GM10266 (cell line): Measurements from ENCODE around the gene FAM98C.

ENCODE experiments used
- DNase-seq: peaks from one replicate; pipeline ENCODE4 v3.0.0; 2012; ENCODE audit errors: extremely low spot score
- TF ChIP-seq, protein P1 (sequence below): IDR thresholded peaks from 2 replicates; pipeline ENCODE4 v1.5.1; 2012; ENCODE audit warnings: mild to moderate bottlenecking, low read depth; ENCODE audit not compliant: control insufficient read depth, insufficient read depth; ENCODE audit errors: missing control alignments

FAM98C gene

DNA sequence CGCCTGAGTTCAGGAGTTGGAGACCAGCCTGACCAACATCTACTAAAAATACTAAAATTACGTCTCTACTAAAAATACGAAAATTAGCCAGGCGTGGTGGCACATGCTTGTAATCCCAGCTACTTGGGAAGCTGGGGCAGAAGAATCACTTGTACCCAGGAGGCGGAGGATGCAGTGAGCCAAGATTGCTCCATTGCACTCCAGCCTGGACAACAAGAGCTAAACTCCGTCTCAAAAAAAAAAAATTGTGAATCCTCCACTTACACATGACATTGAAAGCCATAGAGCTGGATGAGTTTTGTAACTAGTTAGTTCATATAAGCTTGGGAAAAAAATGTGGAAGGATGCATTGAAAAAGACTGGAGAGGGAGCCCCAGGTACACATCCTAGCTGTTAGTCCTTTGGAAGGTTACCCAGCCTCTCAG, 29.0 kb upstream of the FAM98C start:
- TF ChIP-seq, protein P1, sequence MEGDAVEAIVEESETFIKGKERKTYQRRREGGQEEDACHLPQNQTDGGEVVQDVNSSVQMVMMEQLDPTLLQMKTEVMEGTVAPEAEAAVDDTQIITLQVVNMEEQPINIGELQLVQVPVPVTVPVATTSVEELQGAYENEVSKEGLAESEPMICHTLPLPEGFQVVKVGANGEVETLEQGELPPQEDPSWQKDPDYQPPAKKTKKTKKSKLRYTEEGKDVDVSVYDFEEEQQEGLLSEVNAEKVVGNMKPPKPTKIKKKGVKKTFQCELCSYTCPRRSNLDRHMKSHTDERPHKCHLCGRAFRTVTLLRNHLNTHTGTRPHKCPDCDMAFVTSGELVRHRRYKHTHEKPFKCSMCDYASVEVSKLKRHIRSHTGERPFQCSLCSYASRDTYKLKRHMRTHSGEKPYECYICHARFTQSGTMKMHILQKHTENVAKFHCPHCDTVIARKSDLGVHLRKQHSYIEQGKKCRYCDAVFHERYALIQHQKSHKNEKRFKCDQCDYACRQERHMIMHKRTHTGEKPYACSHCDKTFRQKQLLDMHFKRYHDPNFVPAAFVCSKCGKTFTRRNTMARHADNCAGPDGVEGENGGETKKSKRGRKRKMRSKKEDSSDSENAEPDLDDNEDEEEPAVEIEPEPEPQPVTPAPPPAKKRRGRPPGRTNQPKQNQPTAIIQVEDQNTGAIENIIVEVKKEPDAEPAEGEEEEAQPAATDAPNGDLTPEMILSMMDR: no peak
- no peak for DNase-seq

GRCh38 chr19:38374332-38375097, 28.4 kb upstream of the FAM98C start, which contains the start of gene PSMD8:
Gene PSMD8, plus strand, starts transcription at chr19:38374571. Its CDS starts 31 bp downstream, at chr19:38374602.
- TF ChIP-seq, protein P1: peak; percentile 34
- DNase-seq: peak; percentile 99

DNA sequence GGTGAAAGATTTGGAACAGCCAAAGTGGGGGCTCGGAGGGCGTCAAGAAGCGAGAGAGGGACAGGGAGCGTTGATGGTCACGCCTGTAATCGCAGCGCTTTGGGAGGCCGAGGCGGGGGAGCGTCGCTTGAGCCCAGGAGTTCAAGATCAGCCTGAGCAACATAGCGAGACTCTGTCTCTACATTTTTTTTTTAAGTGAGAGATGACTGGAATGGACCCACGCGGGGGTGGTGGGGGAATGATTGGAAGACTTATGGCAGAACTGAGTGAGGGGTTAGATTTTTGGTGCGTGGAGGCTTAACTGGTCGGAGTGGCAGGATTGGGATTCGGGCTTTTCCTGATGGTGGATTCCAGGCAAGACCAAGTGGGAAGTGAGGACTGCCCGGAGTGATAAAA, 27.8 kb upstream of the FAM98C start:
- no peak for DNase-seq
- TF ChIP-seq, protein P1: no peak

DNA sequence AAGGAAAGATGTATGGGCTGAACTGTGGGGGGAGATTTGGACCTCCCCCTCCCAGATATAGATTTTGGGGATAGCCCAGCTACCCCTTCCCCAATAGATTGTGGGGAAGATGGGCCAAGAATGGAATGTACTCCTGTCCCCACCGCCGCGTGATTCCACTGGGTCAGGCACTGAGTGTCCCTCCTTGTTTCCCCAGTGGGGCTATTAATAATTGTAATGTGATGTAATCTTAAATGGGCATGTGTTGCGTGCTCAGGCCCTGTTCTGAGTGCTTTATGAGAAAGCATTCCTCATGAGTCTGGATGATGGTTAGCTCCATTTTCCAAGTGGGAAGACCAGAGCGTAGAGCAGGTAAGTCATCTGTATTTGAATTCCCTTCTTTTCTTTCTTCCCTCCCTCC, 27.1 kb upstream of the FAM98C start:
- DNase-seq: no peak
- TF ChIP-seq, protein P1: no peak

DNA sequence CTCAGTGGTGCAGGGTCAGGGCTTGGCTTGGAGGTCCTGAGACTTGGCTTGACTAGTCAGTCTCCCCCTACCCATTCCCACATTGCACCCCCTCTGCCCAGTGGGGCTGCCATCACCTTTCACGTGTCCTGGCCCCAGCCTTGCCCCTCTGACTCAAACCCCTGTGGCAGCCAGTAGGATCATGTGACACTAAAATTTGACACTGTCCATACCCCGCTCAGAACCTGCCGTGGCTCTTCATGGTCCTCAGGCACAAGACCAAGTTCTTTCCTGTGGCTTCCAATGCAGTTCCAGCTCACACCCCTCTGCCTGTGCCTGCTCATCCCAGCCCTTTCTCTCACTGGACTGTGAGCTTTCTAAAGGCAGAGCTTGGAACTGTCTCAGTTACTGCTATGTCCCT, 26.3 kb upstream of the FAM98C start:
- TF ChIP-seq, protein P1: no peak
- DNase-seq: no peak

- no peak for DNase-seq
- TF ChIP-seq, protein P1: no peak
Measured at GRCh38 chr19:38377052-38377451, 25.8 kb upstream of the FAM98C start.

- no peak for DNase-seq
- TF ChIP-seq, protein P1: no peak
Measured at GRCh38 chr19:38378866-38379265, 24.0 kb upstream of the FAM98C start.
